ENCODE measurements around the gene MALT1. TPM values are rescaled to one million over a fixed set of nuclear protein-coding genes. Genes with fewer than 3 reads are reported as not detected.
"Not testable (repeated sequence)": the region's sequence is repeated elsewhere in the genome, so short reads cannot be mapped to it uniquely, and the experiment has no call there.

Gene MALT1
- total RNA-seq, 1 donor from 2014 or later, result 28.1 TPM

GRCh38 chr18:58640891-58641610, 30.2 kb upstream of the MALT1 start:
- H3K4me3 Mint-ChIP-seq (ENCODE audit: unreplicated experiment), result no peak overlapping the region
- DNase-seq (ENCODE audit: extremely low spot score, unreplicated experiment), result no peak
- peaks cover 11% of the 10 kb centered on the region for H3K4me1 Mint-ChIP-seq (ENCODE audit: unreplicated experiment)
- H3K27me3 Mint-ChIP-seq (ENCODE audit: unreplicated experiment), result no peaks in the 10 kb centered on the region
- no peak for TF ChIP-seq CTCF (IDR thresholded peaks at IDR 0.05)
- no peak overlapping the region for H3K27ac Mint-ChIP-seq (ENCODE audit: unreplicated experiment)
- H3K36me3 Mint-ChIP-seq (ENCODE audit: unreplicated experiment), result no peaks in the 10 kb centered on the region
- no peaks in the 10 kb centered on the region for H3K9me3 Mint-ChIP-seq (ENCODE audit: unreplicated experiment)

- not testable (repeated sequence) for H3K27me3 Mint-ChIP-seq (ENCODE audit: unreplicated experiment); H3K27ac Mint-ChIP-seq (ENCODE audit: unreplicated experiment); H3K9me3 Mint-ChIP-seq (ENCODE audit: unreplicated experiment); DNase-seq (ENCODE audit: extremely low spot score, unreplicated experiment); H3K4me1 Mint-ChIP-seq (ENCODE audit: unreplicated experiment); H3K36me3 Mint-ChIP-seq (ENCODE audit: unreplicated experiment); H3K4me3 Mint-ChIP-seq (ENCODE audit: unreplicated experiment)
Measured at GRCh38 chr18:58643557-58643956, 27.7 kb upstream of the MALT1 start.

- DNase-seq (ENCODE audit: extremely low spot score, unreplicated experiment), result no peak
- no peaks in the 10 kb centered on the region for H3K4me1 Mint-ChIP-seq (ENCODE audit: unreplicated experiment)
- no peak overlapping the region for H3K27ac Mint-ChIP-seq (ENCODE audit: unreplicated experiment)
- H3K9me3 Mint-ChIP-seq (ENCODE audit: unreplicated experiment), result no peaks in the 10 kb centered on the region
- H3K36me3 Mint-ChIP-seq (ENCODE audit: unreplicated experiment), result no peaks in the 10 kb centered on the region
- no peak for TF ChIP-seq CTCF (IDR thresholded peaks at IDR 0.05)
- H3K27me3 Mint-ChIP-seq (ENCODE audit: unreplicated experiment), result no peaks in the 10 kb centered on the region
- H3K4me3 Mint-ChIP-seq (ENCODE audit: unreplicated experiment), result no peak overlapping the region
Measured at GRCh38 chr18:58645398-58645797, 25.9 kb upstream of the MALT1 start.

GRCh38 chr18:58646334-58646862, 24.9 kb upstream of the MALT1 start:
- H3K27ac Mint-ChIP-seq (ENCODE audit: unreplicated experiment), result no peak overlapping the region
- TF ChIP-seq CTCF (IDR thresholded peaks at IDR 0.05), result no peak
- H3K4me1 Mint-ChIP-seq (ENCODE audit: unreplicated experiment), result peaks cover 2% of the 10 kb centered on the region
- DNase-seq (ENCODE audit: extremely low spot score, unreplicated experiment), result no peak
- H3K27me3 Mint-ChIP-seq (ENCODE audit: unreplicated experiment), result no peaks in the 10 kb centered on the region
- no peaks in the 10 kb centered on the region for H3K9me3 Mint-ChIP-seq (ENCODE audit: unreplicated experiment)
- H3K36me3 Mint-ChIP-seq (ENCODE audit: unreplicated experiment), result no peaks in the 10 kb centered on the region
- no peak overlapping the region for H3K4me3 Mint-ChIP-seq (ENCODE audit: unreplicated experiment)

GRCh38 chr18:58649966-58650816, 21.1 kb upstream of the MALT1 start:
- no peak for TF ChIP-seq CTCF (IDR thresholded peaks at IDR 0.05)
- Mint-ChIP-seq H3K9me3 (ENCODE audit: unreplicated experiment) (peaks cover 5% of the 10 kb centered on the region), H3K36me3 (ENCODE audit: unreplicated experiment) (peaks cover 4% of the 10 kb centered on the region), H3K27ac (ENCODE audit: unreplicated experiment) (no peak overlapping the region), H3K27me3 (ENCODE audit: unreplicated experiment) (no peaks in the 10 kb centered on the region), H3K4me1 (ENCODE audit: unreplicated experiment) (peaks cover 2% of the 10 kb centered on the region), H3K4me3 (ENCODE audit: unreplicated experiment) (no peak overlapping the region)
- DNase-seq (ENCODE audit: extremely low spot score, unreplicated experiment), result no peak

- not testable (repeated sequence) for H3K27me3 Mint-ChIP-seq (ENCODE audit: unreplicated experiment); H3K9me3 Mint-ChIP-seq (ENCODE audit: unreplicated experiment); H3K27ac Mint-ChIP-seq (ENCODE audit: unreplicated experiment); H3K4me3 Mint-ChIP-seq (ENCODE audit: unreplicated experiment); H3K36me3 Mint-ChIP-seq (ENCODE audit: unreplicated experiment); H3K4me1 Mint-ChIP-seq (ENCODE audit: unreplicated experiment); DNase-seq (ENCODE audit: extremely low spot score, unreplicated experiment)
Measured at GRCh38 chr18:58650830-58651229, 20.4 kb upstream of the MALT1 start.

GRCh38 chr18:58653144-58653722, 18.0 kb upstream of the MALT1 start:
- not testable (repeated sequence) for H3K36me3 Mint-ChIP-seq (ENCODE audit: unreplicated experiment); H3K4me3 Mint-ChIP-seq (ENCODE audit: unreplicated experiment); DNase-seq (ENCODE audit: extremely low spot score, unreplicated experiment); H3K27me3 Mint-ChIP-seq (ENCODE audit: unreplicated experiment); H3K27ac Mint-ChIP-seq (ENCODE audit: unreplicated experiment); H3K9me3 Mint-ChIP-seq (ENCODE audit: unreplicated experiment); H3K4me1 Mint-ChIP-seq (ENCODE audit: unreplicated experiment)

Measured in osteocyte (in vitro differentiated cells).